Coronary artery (tissue), 2 donors: ENCODE results near the gene ST3GAL4.

Experiments used
- DNase-seq: peaks from one replicate; pipeline ENCODE4 v3.0.0-alpha.2; 2017; ENCODE audit warnings: low spot score
- H3K27ac ChIP-seq, 2 donors: fragments of 200-600 bp; sonication (generic); one replicate each; pipeline ENCODE4 v1.5.1; 2016 to 2019
- H3K4me3 ChIP-seq: fragments of 200-600 bp; sonication (generic); 2 replicates; pipeline ENCODE4 v1.5.1; 2016; ENCODE audit warnings: mild to moderate bottlenecking, moderate library complexity
- CTCF ChIP-seq: fragments of 200-600 bp; sonication (generic); IDR thresholded peaks from one replicate; pipeline ENCODE4 v1.5.1; 2019; ENCODE audit warnings: antibody characterized with exemption

The ST3GAL4 gene

GRCh38 chr11:126404367-126404766, 48.9 kb downstream of the ST3GAL4 start:
- peak overlapping the region in 1 of 2 donors; percentile 21 for H3K27ac ChIP-seq
- TF ChIP-seq CTCF: no peak
- no peak for DNase-seq
- no peak overlapping the region for H3K4me3 ChIP-seq

DNA sequence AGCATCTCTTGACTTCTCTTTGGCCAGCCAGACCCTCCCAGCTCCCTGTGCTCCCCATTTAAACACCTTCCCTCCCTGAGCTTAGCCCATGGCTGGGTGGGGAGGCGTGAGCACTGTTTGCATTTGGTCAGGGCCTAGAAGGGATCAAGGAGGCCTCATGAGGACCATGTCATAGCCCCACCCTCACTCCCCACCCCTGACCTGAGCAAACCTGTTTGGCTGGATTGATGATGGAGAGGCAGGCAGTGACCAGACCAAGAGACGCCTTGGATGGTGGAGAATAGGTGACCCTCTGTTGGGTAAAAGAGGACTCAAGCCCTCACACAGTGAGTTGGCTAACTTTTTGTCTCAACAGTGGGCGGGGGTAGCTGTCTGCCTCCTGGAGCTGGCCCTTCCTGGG, 49.9 kb downstream of the ST3GAL4 start:
- Histone ChIP-seq H3K4me3 (no peak overlapping the region), H3K27ac (peak overlapping the region in 1 of 2 donors; percentile 24)
- DNase-seq: no peak
- TF ChIP-seq CTCF: no peak

DNA sequence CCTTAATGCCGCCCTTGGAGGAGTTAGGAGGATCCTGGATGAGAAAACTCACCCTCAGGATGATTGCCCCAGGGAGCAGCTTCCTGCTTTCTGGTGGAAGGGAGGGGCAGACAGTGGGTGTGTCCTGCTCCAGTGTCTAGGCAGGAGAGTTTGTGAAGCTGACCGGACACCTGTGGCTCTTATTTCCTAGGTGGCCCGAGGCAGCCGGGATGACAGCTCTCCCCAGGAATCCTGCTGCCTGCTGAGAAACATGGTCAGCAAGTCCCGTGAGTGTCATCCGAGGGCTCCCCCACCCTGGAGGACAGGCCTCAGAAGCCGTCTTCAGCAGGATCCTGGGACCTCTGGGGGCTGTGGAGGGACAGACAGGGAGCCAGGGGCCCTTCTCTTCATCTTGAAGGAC, 50.4 kb downstream of the ST3GAL4 start:
- no peak for TF ChIP-seq CTCF
- Histone ChIP-seq H3K4me3 (no peak overlapping the region), H3K27ac (peak overlapping the region in 1 of 2 donors; percentile 24)
- no peak for DNase-seq

DNA sequence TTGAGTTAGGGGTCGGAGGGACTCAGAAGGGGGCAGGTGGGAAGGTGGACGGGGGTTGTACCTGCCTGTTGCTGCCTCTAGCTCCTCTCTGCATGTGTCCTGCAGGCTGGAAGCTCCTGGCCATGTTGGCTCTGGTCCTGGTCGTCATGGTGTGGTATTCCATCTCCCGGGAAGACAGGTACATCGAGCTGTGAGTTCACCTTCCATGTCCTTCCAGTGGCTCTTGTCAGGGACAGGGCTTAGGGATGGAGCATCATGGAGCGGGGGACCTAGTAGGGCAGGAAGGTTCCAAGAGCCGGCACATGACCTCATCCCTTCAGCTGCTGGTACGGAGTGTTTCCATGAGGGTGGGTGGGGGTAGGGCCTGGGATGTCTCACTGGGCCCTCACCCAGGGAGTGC, 50.9 kb downstream of the ST3GAL4 start:
- no peak overlapping the region for H3K4me3 ChIP-seq
- no peak for DNase-seq
- no peak for TF ChIP-seq CTCF

DNA sequence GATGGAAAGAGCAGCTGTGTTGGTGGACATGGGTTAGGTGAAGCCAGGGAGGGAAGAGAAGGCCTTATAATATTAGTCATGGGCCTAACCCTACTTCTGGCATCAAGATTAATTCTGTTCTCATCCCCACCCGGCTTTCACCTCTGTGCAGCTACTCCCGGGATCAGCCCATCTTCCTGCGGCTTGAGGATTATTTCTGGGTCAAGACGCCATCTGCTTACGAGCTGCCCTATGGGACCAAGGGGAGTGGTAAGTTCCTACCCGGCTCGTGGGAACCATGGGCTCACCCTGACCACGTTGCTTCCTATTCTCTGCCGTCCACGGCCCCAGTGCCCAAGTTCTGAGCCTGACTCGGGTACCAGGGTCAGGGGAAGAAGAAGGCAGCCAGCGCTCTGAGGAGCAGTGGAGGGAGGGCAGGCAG, 51.6 kb downstream of the ST3GAL4 start:
- Histone ChIP-seq H3K27ac (peak overlapping the region in 1 of 2 donors; percentile 17), H3K4me3 (no peak overlapping the region)
- no peak for DNase-seq
- no peak for TF ChIP-seq CTCF

More for the DNA sequence above, 50.9 kb downstream of the ST3GAL4 start:
- H3K27ac ChIP-seq: peak overlapping the region in 1 of 2 donors; percentile 9

DNA sequence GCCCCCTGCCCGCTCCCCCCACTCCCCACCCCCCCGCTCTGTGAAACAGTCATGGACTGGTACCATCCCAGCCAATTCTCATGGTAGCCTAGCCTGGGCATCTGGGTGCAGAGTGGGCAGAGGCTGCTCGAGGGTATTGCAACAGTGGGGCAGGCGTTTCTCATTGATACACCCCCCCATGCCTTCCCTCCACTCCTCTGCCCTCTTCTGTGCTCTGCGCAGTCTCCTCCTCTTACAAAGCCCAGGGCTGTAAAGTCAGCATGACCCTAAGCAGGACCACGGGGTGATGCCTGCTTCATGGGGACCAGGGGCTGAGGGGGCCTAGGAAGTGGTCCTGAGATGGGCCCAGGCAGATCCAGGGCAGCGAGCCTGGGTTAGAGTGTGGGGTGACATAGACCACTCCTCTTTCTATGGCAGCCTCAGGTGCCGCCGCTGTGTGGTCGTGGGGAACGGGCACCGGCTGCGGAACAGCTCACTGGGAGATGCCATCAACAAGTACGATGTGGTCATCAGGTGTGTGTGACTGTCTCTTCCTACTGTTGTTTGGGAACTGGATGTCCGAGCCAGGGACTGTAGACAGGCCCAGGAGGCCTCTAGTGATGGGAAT, 52.3 kb downstream of the ST3GAL4 start:
- no peak for DNase-seq
- H3K27ac ChIP-seq: peak overlapping the region in 1 of 2 donors; percentile 6
- TF ChIP-seq CTCF: no peak
- H3K4me3 ChIP-seq: no peak overlapping the region

DNA sequence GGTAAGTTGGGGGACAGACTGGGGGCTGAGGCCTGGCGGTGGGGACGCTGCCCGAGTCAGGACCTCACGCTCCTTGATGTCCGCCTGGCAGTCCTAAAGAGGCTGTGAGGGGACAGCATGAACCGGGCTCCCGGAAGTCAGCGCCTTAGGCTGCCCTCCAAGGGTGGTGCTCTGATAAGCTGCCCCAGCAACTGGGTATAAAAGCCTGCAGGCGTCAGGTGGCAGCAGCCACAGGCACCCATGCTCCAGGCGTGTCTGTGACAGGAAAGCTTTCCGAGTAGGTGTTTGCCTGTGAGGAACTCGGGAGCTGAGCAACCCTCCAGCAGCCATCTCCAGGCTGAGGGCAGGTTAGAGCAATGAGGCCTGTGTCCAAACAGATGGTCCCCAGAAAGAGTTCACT, 53.0 kb downstream of the ST3GAL4 start:
- no peak for TF ChIP-seq CTCF
- no peak for DNase-seq
- H3K27ac ChIP-seq: no peak overlapping the region
- H3K4me3 ChIP-seq: no peak overlapping the region
